Measurements from ENCODE around the gene ANKUB1.
"Not testable (repeated sequence)": the region's sequence is repeated elsewhere in the genome, so short reads cannot be mapped to it uniquely, and the experiment has no call there.

The ANKUB1 gene, protein sequence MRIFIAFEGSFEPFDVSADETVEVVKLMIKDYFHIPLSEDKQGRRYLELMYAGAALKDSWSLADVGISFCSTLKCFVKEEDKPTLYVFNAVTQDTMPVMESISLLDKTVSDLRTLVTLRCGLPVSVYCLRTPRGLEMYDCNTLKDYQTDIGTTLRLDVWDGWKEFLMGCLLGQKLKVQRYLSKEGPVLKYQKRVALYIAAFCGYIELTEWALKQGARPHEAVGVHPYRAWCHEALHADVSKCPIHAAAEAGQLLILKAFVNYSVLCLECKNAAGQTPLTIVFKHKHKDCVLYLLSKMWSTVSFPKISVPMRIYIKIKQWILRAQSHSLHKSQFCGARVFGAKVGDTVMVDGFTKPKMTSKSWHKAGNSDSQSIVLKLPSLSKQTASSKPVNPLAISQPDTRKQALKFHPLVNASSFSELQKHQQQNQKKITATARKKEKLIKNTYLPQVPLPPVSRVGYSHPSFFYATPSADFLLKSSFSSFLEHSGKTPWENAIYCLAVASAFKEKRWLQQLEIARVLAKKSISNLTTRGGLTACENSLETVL

DNA sequence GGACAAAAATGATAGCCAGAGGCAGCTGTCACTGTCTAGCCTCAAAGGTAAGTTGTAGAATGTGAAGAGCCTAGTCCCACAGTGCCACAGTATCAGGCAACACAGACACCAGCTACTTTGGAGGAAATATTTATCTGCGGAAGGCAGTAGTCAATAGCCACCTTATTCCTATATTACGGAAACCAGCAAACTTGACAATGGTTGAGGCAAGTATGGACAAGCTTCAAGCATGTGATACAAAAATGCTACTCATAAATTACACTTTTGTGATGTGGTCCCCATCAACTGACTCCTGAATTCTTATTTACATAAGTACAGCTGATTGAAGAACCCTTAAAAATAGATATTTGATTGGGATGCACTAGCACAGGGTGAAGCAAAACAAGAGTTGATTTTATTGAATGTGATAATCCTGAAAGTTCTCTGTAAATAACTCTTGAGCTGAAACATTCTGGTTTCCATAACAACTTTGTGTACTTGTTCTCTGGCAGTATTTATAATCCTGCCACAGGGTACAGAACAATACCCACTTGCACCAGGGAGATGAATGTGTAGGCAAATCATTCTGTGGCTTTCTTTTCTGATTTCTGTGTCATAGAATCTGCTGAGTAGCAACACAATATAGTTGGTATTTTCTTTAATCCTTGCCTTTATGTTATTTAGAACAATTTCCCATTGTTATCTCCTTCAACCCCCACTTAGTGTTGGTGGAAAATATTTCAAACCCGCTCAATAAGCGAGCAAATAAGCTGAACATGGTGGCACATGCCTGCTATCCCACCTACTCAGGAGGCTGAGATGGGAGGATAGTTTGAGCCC lies at the start of gene ANKUB1:
ANKUB1 (minus strand) TSS at position 103 of the 819 bp plus-strand sequence. CDS start 188 bp downstream, outside the sequence.
- no peak for DNase-seq

- no peak for DNase-seq
These were observed 47.5 kb upstream of the ANKUB1 start for GRCh38 chr3:149839896-149840295.

DNA sequence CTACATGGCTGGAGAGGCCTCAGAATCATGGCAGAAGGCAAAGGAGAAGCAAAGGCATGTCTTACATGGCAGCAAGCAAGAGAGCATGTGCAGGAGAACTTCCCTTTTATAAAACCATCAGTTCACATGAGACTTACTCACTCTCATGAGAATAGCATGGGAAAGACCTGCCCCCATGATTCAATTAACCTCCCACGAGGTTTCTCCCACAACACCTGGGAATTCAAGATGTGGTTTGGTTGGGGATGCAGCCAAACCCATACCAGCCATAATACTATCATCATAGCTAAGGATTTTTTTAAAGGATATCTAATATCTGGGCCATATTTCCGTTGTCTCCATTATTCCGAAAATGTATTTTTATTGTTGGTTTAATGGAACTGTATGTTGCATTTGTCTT lies 47.1 kb upstream of the ANKUB1 start:
- not testable (repeated sequence) for DNase-seq

- not testable (repeated sequence) for DNase-seq
These were observed 46.1 kb upstream of the ANKUB1 start for GRCh38 chr3:149838491-149838890.

DNA sequence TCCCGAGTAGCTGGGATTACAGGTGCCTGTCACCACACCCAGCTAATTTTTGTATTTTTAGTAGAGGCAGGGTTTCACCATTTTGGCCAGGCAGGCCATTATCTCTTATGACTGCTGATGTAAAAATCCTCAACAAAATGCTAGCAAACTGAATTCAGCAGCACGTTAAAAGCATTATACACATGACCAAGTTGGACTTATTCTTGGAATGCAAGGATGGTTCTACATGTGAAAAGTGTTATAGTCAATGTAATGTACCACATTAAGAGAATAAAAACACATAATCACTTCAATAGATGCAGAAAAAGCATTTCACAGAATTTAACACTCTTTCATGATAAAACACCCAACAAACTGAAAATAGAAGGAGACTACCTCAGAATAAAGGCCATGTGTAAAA lies 40.9 kb upstream of the ANKUB1 start:
- DNase-seq, result no peak

GRCh38 chr3:149832086-149832485 lies 39.7 kb upstream of the ANKUB1 start:
- DNase-seq, result no peak

DNA sequence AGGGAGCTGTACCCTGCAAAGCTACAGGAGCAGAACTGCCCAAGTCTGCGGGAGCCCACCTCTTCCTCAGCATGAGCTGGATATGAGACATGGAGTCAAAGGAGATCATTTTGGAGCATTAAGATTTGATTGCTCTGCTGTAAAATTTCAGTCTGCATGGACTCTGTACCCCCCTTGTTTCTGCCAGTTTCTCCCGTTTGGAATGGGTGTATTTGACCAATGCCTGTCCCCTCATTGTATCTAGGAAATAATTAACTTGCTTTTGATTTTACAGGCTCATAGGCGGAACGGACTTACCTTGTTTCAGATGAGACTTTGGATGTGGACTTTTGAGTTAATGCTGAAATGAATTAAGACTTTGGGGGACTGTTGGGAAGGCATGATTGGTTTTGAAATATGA lies 39.0 kb upstream of the ANKUB1 start:
- no peak for DNase-seq

- DNase-seq, result no peak
These were observed 38.5 kb upstream of the ANKUB1 start for GRCh38 chr3:149830902-149831301.

GRCh38 chr3:149829631-149830030 lies 37.3 kb upstream of the ANKUB1 start:
- DNase-seq, result not testable (repeated sequence)

GRCh38 chr3:149828390-149828789 lies 36.0 kb upstream of the ANKUB1 start:
- no peak for DNase-seq

DNA sequence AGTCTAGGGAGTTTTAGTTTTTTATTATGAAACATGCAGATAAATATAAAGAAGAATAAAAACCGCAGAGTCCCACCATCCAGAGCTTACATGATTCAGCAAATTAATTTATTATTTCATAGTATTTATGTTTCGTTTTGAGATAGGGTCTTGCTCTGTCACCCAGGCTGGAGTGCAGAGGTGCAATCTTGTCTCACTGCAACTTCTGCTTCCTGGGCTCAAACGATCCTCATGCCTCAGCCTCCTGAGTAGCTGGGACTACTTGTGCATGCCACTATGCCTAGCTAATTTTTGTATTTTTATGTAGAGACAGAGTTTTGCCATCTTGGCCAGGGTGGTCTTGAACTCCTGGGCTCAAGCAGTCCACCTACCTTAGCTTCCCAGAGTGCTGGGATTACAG lies 34.3 kb upstream of the ANKUB1 start:
- DNase-seq, result no peak

- no peak for DNase-seq
These were observed 27.8 kb upstream of the ANKUB1 start for GRCh38 chr3:149820183-149820582.

DNA sequence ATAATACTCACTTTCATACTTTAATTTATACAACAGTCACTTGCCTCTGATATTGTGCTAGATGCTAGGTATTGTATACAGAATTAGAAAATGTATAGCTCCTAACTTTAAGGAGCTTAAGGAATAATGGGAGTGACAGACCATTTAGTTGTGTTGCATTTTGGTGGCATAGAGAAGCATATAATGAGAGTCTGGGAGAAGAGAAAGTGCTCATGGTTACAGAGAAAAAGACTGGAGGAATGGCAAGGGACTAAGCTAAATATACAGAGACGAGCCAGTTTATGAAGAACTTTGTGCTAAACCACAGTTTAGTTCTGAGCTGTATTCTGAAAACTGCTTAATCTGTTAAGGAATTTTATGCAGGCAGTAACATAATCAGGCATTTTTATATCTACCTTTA lies 27.1 kb upstream of the ANKUB1 start:
- DNase-seq, result no peak

DNA sequence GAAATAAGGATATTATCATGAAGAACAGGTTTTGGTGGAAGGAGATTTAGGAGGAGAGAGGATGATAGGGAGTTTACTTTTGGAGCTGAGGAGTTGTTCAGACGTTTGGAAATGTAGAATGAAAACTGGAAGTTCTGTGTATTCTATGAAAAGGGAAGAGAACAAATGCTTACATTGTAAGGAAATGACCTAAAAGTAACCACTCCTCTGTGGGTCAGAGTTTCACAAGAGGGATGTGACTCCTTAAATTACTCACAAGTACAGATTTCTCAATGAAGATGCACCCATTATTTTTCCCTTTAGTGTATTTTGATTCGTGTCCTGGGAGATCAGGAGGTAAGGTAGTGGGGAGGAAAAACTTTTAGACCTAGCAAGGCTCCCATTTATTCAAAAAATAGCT lies 24.6 kb upstream of the ANKUB1 start:
- DNase-seq, result no peak

- DNase-seq, result no peak
These were observed 24.0 kb upstream of the ANKUB1 start for GRCh38 chr3:149816311-149816710.

GRCh38 chr3:149815728-149816127 lies 23.4 kb upstream of the ANKUB1 start:
- DNase-seq, result no peak

DNA sequence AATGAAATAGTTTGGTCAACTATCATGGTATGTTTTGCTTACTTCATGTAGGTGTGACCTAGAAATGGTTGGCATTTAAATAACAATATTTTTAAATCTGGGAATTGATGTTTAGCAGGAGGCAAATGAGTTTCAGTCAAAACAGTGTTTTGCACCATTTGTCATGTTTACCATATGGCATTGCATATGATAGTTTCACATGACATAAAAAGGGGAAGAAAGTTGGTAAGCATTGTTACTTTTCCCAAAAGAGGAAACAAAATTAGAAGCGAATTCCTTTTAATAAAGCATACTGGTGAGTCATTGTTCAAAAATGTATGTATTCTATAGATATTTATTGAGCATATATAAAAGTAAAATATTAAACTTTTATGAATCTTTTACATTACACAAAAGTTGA lies 23.0 kb upstream of the ANKUB1 start:
- DNase-seq, result no peak

DNA sequence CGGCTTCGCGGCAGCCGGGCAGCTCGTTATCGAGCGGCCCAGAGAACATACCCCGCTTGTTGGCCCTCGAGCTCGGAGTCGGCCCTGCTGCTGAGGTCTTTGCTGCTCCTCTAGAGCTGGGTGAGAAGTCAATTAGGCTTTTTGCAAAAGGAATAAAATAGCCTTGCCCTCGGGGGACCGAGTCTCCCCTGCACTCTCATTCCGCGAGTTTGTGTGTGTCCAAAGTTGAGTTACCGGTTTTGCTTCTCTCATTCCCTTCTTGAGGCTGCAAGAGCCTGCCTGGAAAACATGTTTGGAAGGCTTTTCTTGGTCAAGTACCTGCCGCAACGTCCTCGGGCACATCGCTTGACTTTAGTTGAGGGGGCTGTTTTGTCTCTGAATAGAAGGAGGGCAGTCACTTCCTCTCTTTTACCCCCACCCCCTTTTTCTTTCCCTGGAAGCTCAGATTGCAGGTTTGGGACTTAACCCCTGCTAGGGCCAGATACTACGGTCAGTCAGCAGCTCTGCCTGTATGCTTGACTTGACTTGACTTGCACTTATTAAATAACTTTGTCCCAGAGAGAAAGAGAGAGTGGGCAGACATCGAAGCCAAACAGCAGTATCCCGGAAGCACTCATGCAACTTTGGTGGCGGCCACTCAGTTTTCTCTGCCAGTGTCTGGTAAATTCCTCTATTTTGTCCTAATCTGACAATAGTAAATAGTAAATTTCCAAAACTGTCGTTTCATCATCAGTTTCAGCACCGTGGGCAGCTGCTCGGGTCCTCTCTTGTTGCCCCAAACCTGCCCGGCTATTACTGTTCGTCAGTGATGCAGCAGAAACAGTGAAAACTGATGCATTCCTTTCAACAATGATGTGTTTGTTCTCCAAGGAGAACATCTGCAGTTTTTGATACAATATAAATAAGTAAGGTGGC lies 21.3 kb upstream of the ANKUB1 start:
- no peak for DNase-seq

DNA sequence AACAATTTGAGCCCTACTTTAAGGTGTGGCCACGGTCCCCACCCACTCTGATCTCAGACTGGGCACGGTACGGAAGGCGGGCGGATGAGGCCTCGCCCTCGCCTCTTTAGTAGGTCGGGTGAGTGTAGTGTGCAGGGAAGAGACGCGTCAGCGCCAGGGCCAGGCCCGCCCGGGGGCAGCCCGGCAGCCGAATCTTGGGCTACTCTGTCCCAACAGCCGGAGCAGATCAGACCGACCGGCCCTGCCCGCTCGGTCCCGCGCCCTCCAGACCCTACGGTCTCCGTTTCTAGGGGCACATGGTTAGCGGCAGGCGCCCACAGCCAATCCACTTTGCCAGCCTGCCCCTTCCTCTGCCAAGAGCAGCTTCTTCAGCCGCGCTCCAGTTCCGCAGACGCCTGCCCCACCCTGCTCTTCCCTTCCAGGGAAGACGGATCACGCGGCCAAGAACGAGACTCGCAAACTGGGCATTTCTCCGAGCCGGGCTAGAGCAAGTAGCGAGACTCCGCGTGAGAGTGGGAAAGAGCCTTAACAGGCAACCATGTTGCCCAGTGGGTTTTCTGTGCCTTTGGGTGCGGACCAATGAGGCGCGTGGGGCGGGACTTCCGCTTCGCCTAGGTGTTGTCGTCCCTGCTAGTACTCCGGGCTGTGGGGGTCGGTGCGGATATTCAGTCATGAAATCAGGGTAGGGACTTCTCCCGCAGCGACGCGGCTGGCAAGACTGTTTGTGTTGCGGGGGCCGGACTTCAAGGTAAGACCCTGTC lies 20.4 kb upstream of the ANKUB1 start, which contains the start of gene RNF13:
RNF13 (plus strand) TSS at position 610 of the 761 bp plus-strand sequence. CDS start 32,812 bp downstream, outside the sequence.
- DNase-seq, result peak; percentile 92

DNA sequence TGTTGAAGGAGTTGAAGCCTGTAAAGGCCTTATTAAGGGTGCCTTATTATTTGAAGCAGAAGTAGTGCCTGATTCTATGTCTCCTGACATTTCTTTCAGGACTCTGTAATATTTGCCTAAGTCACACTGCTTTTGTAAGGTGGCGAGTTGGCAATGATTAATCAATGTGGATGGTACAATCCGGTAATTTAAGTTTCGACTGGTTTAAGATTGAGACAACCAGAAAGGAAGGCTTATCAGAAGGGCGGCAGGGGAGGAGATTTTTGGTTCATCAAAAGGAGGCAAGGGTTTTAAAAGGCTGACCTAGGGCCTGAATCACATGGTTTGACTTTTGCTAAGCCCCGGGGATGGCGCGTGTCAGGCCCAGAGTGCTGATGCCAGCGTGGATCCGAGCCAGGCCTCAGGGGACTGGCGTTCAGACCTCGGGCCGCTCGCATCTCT lies 19.8 kb upstream of the ANKUB1 start:
- no peak for DNase-seq

GRCh38 chr3:149810846-149811245 lies 18.5 kb upstream of the ANKUB1 start:
- no peak for DNase-seq

DNA sequence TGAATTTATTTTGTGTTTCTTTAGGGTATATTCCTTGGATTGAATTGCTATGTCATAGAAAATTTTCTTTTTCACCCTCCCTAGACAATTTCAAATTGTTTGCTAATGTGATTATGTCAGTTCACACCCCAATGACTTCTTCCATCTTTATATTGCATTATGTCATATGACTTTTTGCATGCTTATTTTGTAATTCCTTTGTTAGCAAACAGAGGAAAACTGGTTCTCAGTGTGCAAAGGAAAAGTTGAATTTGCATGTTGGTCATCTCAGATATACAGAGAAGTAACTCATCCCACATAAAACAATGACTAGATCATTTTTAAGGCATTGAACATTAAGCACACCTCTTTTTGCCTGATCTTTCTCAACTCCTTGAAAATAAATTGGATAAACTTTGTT lies 17.3 kb upstream of the ANKUB1 start:
- no peak for DNase-seq
